ENCODE results near the gene GPC5. TPM values are rescaled to one million over a fixed set of nuclear protein-coding genes. Genes with fewer than 3 reads are reported as not detected.
"Not testable (repeated sequence)": the region's sequence is repeated elsewhere in the genome, so short reads cannot be mapped to it uniquely, and the experiment has no call there.

The GPC5 gene
- total and polyA plus RNA-seq, 10 donors, result 0.04 to 0.83 (median 0.26) TPM; not detected in 3

DNA sequence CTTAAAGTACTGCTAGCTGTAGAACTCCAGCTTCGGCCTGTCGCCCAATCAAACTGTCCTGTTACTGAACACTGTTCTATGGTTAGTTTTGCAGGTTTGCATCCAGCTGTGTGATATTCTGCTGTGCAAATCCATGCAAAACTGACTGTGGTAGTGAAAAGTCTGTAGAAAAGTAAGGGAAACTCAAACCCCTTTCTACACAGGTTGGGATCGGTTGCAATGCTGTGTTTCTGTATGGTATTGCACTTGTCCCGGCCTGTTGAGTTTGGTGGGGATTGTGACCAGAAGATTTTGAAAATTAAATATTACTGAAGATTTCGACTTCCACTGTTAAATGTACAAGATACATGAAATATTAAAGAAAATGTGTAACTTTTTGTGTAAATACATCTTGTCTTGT lies 47.3 kb upstream of the GPC5 start:
- Histone ChIP-seq H3K4me3 (no peak overlapping the region), H3K9me3 (no peaks in the 10 kb centered on the region), H3K27me3 (replicated peaks in 1 of 7) (no peaks in the 10 kb centered on the region), H3K36me3 (peaks cover 0 to 60% (median 37%) of the 10 kb centered on the region in 6 donors), H3K27ac (no peak overlapping the region), H3K4me1 (peaks cover 17 to 60% (median 34%) of the 10 kb centered on the region in 6 donors)
- 81 to 89% (median 85%) methylated on average over 5 of the region's 5 CpGs for whole genome bisulfite sequencing, 5 donors
- DNase-seq, result no peak
- TF ChIP-seq POLR2A (IDR thresholded peaks at IDR 0.05), result no peak
- no peak for TF ChIP-seq POLR2AphosphoS5 (IDR thresholded peaks at IDR 0.05)
- TF ChIP-seq, protein P1, sequence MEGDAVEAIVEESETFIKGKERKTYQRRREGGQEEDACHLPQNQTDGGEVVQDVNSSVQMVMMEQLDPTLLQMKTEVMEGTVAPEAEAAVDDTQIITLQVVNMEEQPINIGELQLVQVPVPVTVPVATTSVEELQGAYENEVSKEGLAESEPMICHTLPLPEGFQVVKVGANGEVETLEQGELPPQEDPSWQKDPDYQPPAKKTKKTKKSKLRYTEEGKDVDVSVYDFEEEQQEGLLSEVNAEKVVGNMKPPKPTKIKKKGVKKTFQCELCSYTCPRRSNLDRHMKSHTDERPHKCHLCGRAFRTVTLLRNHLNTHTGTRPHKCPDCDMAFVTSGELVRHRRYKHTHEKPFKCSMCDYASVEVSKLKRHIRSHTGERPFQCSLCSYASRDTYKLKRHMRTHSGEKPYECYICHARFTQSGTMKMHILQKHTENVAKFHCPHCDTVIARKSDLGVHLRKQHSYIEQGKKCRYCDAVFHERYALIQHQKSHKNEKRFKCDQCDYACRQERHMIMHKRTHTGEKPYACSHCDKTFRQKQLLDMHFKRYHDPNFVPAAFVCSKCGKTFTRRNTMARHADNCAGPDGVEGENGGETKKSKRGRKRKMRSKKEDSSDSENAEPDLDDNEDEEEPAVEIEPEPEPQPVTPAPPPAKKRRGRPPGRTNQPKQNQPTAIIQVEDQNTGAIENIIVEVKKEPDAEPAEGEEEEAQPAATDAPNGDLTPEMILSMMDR (IDR thresholded peaks at IDR 0.05 in 8 of 11, conservative IDR thresholded peaks at IDR 0.05 in 3 of 11), result no peak
- intact Hi-C loops (cut with DNase I; ENCODE audit: low total_unique reads), result no loop called here

DNA sequence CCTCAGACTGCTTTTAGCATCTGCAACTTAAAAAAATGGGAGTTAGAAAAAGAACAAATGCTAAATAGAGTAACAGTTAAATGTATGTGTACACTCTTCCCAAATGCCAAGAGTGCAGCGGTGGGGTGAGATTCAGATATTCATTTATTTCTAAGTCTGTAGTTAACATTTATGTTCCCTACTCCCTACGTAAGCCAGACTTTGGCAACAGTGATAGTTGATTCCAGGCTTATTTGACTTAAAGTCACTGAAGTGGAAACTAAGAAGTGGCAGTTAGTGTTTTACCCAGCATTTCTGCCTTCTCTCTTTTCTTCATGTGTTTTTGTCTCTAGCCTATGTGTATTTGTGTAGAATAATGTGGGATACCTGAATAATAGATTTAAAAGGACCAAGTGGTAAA lies 46.4 kb upstream of the GPC5 start:
- H3K9me3 ChIP-seq, result no peaks in the 10 kb centered on the region
- intact Hi-C loops (cut with DNase I; ENCODE audit: low total_unique reads), result no loop called here
- TF ChIP-seq, protein P1 (IDR thresholded peaks at IDR 0.05 in 8 of 11, conservative IDR thresholded peaks at IDR 0.05 in 3 of 11), result no peak
- TF ChIP-seq POLR2A (IDR thresholded peaks at IDR 0.05) (no peak), POLR2AphosphoS5 (IDR thresholded peaks at IDR 0.05) (no peak)
- H3K27me3 ChIP-seq (replicated peaks in 1 of 7), result no peaks in the 10 kb centered on the region
- no peak overlapping the region for H3K27ac ChIP-seq
- no peak overlapping the region for H3K4me3 ChIP-seq
- DNase-seq, result no peak
- WGBS, 5 donors, result 88 to 90% (median 90%) methylated on average over 2 of the region's 2 CpGs
- H3K4me1 ChIP-seq, result peaks cover 17 to 52% (median 28%) of the 10 kb centered on the region in 6 donors
- peaks cover 0 to 69% (median 41%) of the 10 kb centered on the region in 6 donors for H3K36me3 ChIP-seq

GRCh38 chr13:91352891-91353290 lies 45.5 kb upstream of the GPC5 start:
- H3K27me3 ChIP-seq (replicated peaks in 1 of 7); H3K4me3 ChIP-seq; intact Hi-C loops (cut with DNase I; ENCODE audit: low total_unique reads); H3K9me3 ChIP-seq; H3K27ac ChIP-seq; DNase-seq: not testable (repeated sequence)
- peaks cover 0 to 75% (median 41%) of the 10 kb centered on the region in 6 donors for H3K36me3 ChIP-seq
- peaks cover 17 to 49% (median 26%) of the 10 kb centered on the region in 6 donors for H3K4me1 ChIP-seq
- 80 to 92% (median 88%) methylated on average over 7 of the region's 7 CpGs for WGBS, 5 donors

- TF ChIP-seq, protein P1 (IDR thresholded peaks at IDR 0.05 in 8 of 11, conservative IDR thresholded peaks at IDR 0.05 in 3 of 11), result no peak
- TF ChIP-seq POLR2AphosphoS5 (IDR thresholded peaks at IDR 0.05) (no peak), POLR2A (IDR thresholded peaks at IDR 0.05) (no peak)
- 13 to 44% (median 30%) methylated on average over 1 of the region's 1 CpG for WGBS, 5 donors
- H3K9me3 ChIP-seq, result no peaks in the 10 kb centered on the region
- no peak for DNase-seq
- no peaks in the 10 kb centered on the region for H3K27me3 ChIP-seq (replicated peaks in 1 of 7)
- intact Hi-C loops (cut with DNase I; ENCODE audit: low total_unique reads), result no loop called here
- no peak overlapping the region for H3K27ac ChIP-seq
- peaks cover 17 to 49% (median 26%) of the 10 kb centered on the region in 6 donors for H3K4me1 ChIP-seq
- H3K36me3 ChIP-seq, result peaks cover 0 to 75% (median 41%) of the 10 kb centered on the region in 6 donors
- H3K4me3 ChIP-seq, result no peak overlapping the region
Measured at GRCh38 chr13:91353494-91353893, 44.9 kb upstream of the GPC5 start.

Measured in spleen (tissue), 11 donors.